ENCODE results near the gene PSMA8. TPM values are rescaled to one million over a fixed set of nuclear protein-coding genes. Genes with fewer than 3 reads are reported as not detected.
"Not testable (repeated sequence)": the region's sequence is repeated elsewhere in the genome, so short reads cannot be mapped to it uniquely, and the experiment has no call there.

The PSMA8 gene
- total RNA-seq, 2 experiments from 2014 or later, result 1.2 TPM

GRCh38 chr18:26215247-26215970 lies 81.7 kb downstream of the PSMA8 start:
- DNase-seq, result peak; percentile 55
- CTCF ChIA-PET, result interaction anchor here (0.9 to 1.1 kb wide), 2 partner anchors 9 to 26 kb away, joined by 3 read pairs; no protein-coding TSS in a partner anchor

GRCh38 chr18:26225022-26225693 lies 91.5 kb downstream of the PSMA8 start:
- ATAC-seq, result no peak
- CTCF ChIA-PET, result interaction anchor here (1.3 kb wide), 1 partner anchor 9 kb away, joined by 3 read pairs; no protein-coding TSS in a partner anchor
- Mint-ChIP-seq H3K4me1 (ENCODE audit: low read depth) (peaks cover 30% of the 10 kb centered on the region), H3K36me3 (ENCODE audit: low read depth) (no peaks in the 10 kb centered on the region), H3K9me3 (ENCODE audit: insufficient read depth) (no peaks in the 10 kb centered on the region), H3K4me3 (no peak overlapping the region), H3K27ac (no peak overlapping the region), H3K27me3 (ENCODE audit: low read depth) (peaks cover 13% of the 10 kb centered on the region)
- DNase-seq, result no peak
- POLR2A ChIA-PET, result interaction anchor here (0.6 to 2.2 kb wide), 2 partner anchors 10 to 123 kb away, joined by 3 to 12 read pairs; no protein-coding TSS in a partner anchor

More at GRCh38 chr18:26215247-26215970, 81.7 kb downstream of the PSMA8 start:
- Mint-ChIP-seq H3K9me3 (ENCODE audit: insufficient read depth) (no peaks in the 10 kb centered on the region), H3K4me3 (peak overlapping the region; percentile 70), H3K27me3 (ENCODE audit: low read depth) (no peaks in the 10 kb centered on the region), H3K27ac (peak overlapping the region; percentile 95), H3K4me1 (ENCODE audit: low read depth) (peaks cover 23% of the 10 kb centered on the region), H3K36me3 (ENCODE audit: low read depth) (no peaks in the 10 kb centered on the region)
- peak; percentile 98 for ATAC-seq
- POLR2A ChIA-PET, result interaction anchor here (0.6 to 2.5 kb wide), 4 partner anchors 11 to 77 kb away, joined by 3 to 12 read pairs (median 4); partner anchors contain the start of gene TAF4B

GRCh38 chr18:26225915-26226228 lies 92.2 kb downstream of the PSMA8 start:
- ATAC-seq (no peak), DNase-seq (no peak)
- ChIA-PET CTCF (no interaction called here), POLR2A (interaction anchor here (0.6 to 2.2 kb wide), 2 partner anchors 10 to 123 kb away, joined by 3 to 12 read pairs; no protein-coding TSS in a partner anchor)
- Mint-ChIP-seq H3K27ac (peak overlapping the region; percentile 98), H3K27me3 (ENCODE audit: low read depth) (peaks cover 10% of the 10 kb centered on the region), H3K9me3 (ENCODE audit: insufficient read depth) (no peaks in the 10 kb centered on the region), H3K4me1 (ENCODE audit: low read depth) (peaks cover 35% of the 10 kb centered on the region), H3K36me3 (ENCODE audit: low read depth) (peaks cover 2% of the 10 kb centered on the region), H3K4me3 (peak overlapping the region; percentile 95)

GRCh38 chr18:26226229-26227050 lies 92.8 kb downstream of the PSMA8 start, which contains the start of gene TAF4B:
Gene TAF4B, plus strand, starts transcription at chr18:26226445. Its CDS starts 489 bp downstream, at chr18:26226934.
- peak; percentile 92 for DNase-seq
- H3K4me1 Mint-ChIP-seq (ENCODE audit: low read depth), result peaks cover 35% of the 10 kb centered on the region
- peak within 1 kb of the TSS; percentile 98 for H3K27ac Mint-ChIP-seq
- ChIA-PET POLR2A (interaction anchor here (0.8 to 2.2 kb wide), 3 partner anchors 11 to 137 kb away, joined by 3 to 12 read pairs (median 3); no protein-coding TSS in a partner anchor), CTCF (interaction anchor here (1.3 to 1.4 kb wide), 2 partner anchors 29 to 37 kb away, joined by 4 read pairs; no protein-coding TSS in a partner anchor)
- peak within 1 kb of the TSS; percentile 95 for H3K4me3 Mint-ChIP-seq
- ATAC-seq, result peak; percentile 90
- peaks cover 2% of the 10 kb centered on the region for H3K36me3 Mint-ChIP-seq (ENCODE audit: low read depth)
- no peaks in the 10 kb centered on the region for H3K9me3 Mint-ChIP-seq (ENCODE audit: insufficient read depth)
- H3K27me3 Mint-ChIP-seq (ENCODE audit: low read depth), result peaks cover 8% of the 10 kb centered on the region

GRCh38 chr18:26227051-26227670 lies 93.5 kb downstream of the PSMA8 start:
- peaks cover 2% of the 10 kb centered on the region for H3K9me3 Mint-ChIP-seq (ENCODE audit: insufficient read depth)
- peaks cover 3% of the 10 kb centered on the region for H3K36me3 Mint-ChIP-seq (ENCODE audit: low read depth)
- H3K4me3 Mint-ChIP-seq, result peak overlapping the region; percentile 95
- POLR2A ChIA-PET, result interaction anchor here (0.7 to 2.2 kb wide), 4 partner anchors 12 to 138 kb away, joined by 3 to 12 read pairs (median 3); no protein-coding TSS in a partner anchor
- H3K27ac Mint-ChIP-seq, result peak overlapping the region; percentile 87
- no peak for DNase-seq
- peaks cover 35% of the 10 kb centered on the region for H3K4me1 Mint-ChIP-seq (ENCODE audit: low read depth)
- CTCF ChIA-PET, result interaction anchor here (1.3 to 1.4 kb wide), 2 partner anchors 28 to 38 kb away, joined by 4 read pairs; no protein-coding TSS in a partner anchor
- peaks cover 4% of the 10 kb centered on the region for H3K27me3 Mint-ChIP-seq (ENCODE audit: low read depth)
- no peak for ATAC-seq

- Mint-ChIP-seq H3K27me3 (ENCODE audit: low read depth) (peaks cover 4% of the 10 kb centered on the region), H3K4me1 (ENCODE audit: low read depth) (peaks cover 39% of the 10 kb centered on the region), H3K9me3 (ENCODE audit: insufficient read depth) (peaks cover 4% of the 10 kb centered on the region), H3K36me3 (ENCODE audit: low read depth) (peaks cover 6% of the 10 kb centered on the region), H3K4me3 (peak overlapping the region; percentile 18), H3K27ac (no peak overlapping the region)
- ATAC-seq (no peak), DNase-seq (no peak)
- ChIA-PET CTCF (no interaction called here), POLR2A (no interaction called here)
Measured at GRCh38 chr18:26228562-26229260, 95.0 kb downstream of the PSMA8 start.

GRCh38 chr18:26230497-26230896 lies 96.8 kb downstream of the PSMA8 start:
- Mint-ChIP-seq H3K4me3 (no peak overlapping the region), H3K9me3 (ENCODE audit: insufficient read depth) (peaks cover 4% of the 10 kb centered on the region), H3K36me3 (ENCODE audit: low read depth) (peaks cover 7% of the 10 kb centered on the region), H3K4me1 (ENCODE audit: low read depth) (peaks cover 45% of the 10 kb centered on the region), H3K27me3 (ENCODE audit: low read depth) (no peaks in the 10 kb centered on the region), H3K27ac (no peak overlapping the region)
- DNase-seq (no peak), ATAC-seq (no peak)
- POLR2A ChIA-PET, result no interaction called here
- CTCF ChIA-PET, result no interaction called here

GRCh38 chr18:26233208-26233607 lies 99.5 kb downstream of the PSMA8 start:
- H3K36me3 Mint-ChIP-seq (ENCODE audit: low read depth), result peaks cover 7% of the 10 kb centered on the region
- CTCF ChIA-PET, result no interaction called here
- POLR2A ChIA-PET, result interaction anchor here (0.9 kb wide), 1 partner anchor 17 kb away, joined by 4 read pairs; no protein-coding TSS in a partner anchor
- peaks cover 4% of the 10 kb centered on the region for H3K9me3 Mint-ChIP-seq (ENCODE audit: insufficient read depth)
- no peak overlapping the region for H3K4me3 Mint-ChIP-seq
- peaks cover 34% of the 10 kb centered on the region for H3K4me1 Mint-ChIP-seq (ENCODE audit: low read depth)
- no peaks in the 10 kb centered on the region for H3K27me3 Mint-ChIP-seq (ENCODE audit: low read depth)
- H3K27ac Mint-ChIP-seq, result no peak overlapping the region
- no peak for DNase-seq
- ATAC-seq, result no peak

GRCh38 chr18:26237363-26237762 lies 103.7 kb downstream of the PSMA8 start:
- CTCF ChIA-PET, result not testable (repeated sequence)
- peaks cover 18% of the 10 kb centered on the region for H3K4me1 Mint-ChIP-seq (ENCODE audit: low read depth)

GRCh38 chr18:26238718-26239117 lies 105.0 kb downstream of the PSMA8 start:
- CTCF ChIA-PET; H3K36me3 Mint-ChIP-seq (ENCODE audit: low read depth); H3K4me3 Mint-ChIP-seq; H3K27ac Mint-ChIP-seq; POLR2A ChIA-PET; H3K27me3 Mint-ChIP-seq (ENCODE audit: low read depth); DNase-seq; H3K9me3 Mint-ChIP-seq (ENCODE audit: insufficient read depth); ATAC-seq: not testable (repeated sequence)
- H3K4me1 Mint-ChIP-seq (ENCODE audit: low read depth), result peaks cover 14% of the 10 kb centered on the region

More at GRCh38 chr18:26237363-26237762, 103.7 kb downstream of the PSMA8 start:
- H3K36me3 Mint-ChIP-seq (ENCODE audit: low read depth); H3K27ac Mint-ChIP-seq; H3K4me3 Mint-ChIP-seq; H3K9me3 Mint-ChIP-seq (ENCODE audit: insufficient read depth); DNase-seq; ATAC-seq; POLR2A ChIA-PET; H3K27me3 Mint-ChIP-seq (ENCODE audit: low read depth): not testable (repeated sequence)
